Retina (tissue), 1 donor: ENCODE results near the gene NPIPA3.
"Not testable (repeated sequence)": the region's sequence is repeated elsewhere in the genome, so short reads cannot be mapped to it uniquely, and the experiment has no call there.

Source experiments
- DNase-seq: peaks from one replicate; pipeline ENCODE4 v3.0.0-alpha.2; 2016

The NPIPA3 gene

GRCh38 chr16:14742273-14743128 lies 39.3 kb downstream of the NPIPA3 start, which contains the start of gene NPIPA2:
Gene NPIPA2, plus strand, starts transcription at chr16:14742533. Its CDS starts 5,533 bp downstream, at chr16:14748066.
- DNase-seq, result not testable (repeated sequence)

- DNase-seq, result not testable (repeated sequence)
These were observed 70.4 kb downstream of the NPIPA3 start for GRCh38 chr16:14773654-14774053.

GRCh38 chr16:14775624-14776023 lies 72.4 kb downstream of the NPIPA3 start:
- DNase-seq, result not testable (repeated sequence)
